Esophagus muscularis mucosa (tissue), 4 donors: ENCODE data around the gene HK1.

Experiments
- EP300 ChIP-seq: sonication (generic); formaldehyde crosslinking; IDR thresholded peaks from one replicate; pipeline ENCODE4 v1.6.1; 2017; ENCODE audit warnings: antibody characterized with exemption
- POLR2A ChIP-seq: fragments of 450-650 bp; IDR thresholded peaks from one replicate; pipeline ENCODE4 v1.6.1; 2017; ENCODE audit warnings: antibody characterized with exemption, moderate library complexity, mild to moderate bottlenecking, low read depth
- TF ChIP-seq, protein P1 (sequence below), 3 experiments: fragments of 200-600 bp in 2 of 3; fragments of 450-650 bp in 1 of 3; sonication (generic) in 2 of 3; IDR thresholded peaks; one replicate each; pipeline ENCODE4 v1.5.1; 2017 to 2019; ENCODE audit warnings: antibody characterized with exemption in 3 of 3, mild to moderate bottlenecking in 2 of 3, moderate library complexity in 1 of 3

DNA sequence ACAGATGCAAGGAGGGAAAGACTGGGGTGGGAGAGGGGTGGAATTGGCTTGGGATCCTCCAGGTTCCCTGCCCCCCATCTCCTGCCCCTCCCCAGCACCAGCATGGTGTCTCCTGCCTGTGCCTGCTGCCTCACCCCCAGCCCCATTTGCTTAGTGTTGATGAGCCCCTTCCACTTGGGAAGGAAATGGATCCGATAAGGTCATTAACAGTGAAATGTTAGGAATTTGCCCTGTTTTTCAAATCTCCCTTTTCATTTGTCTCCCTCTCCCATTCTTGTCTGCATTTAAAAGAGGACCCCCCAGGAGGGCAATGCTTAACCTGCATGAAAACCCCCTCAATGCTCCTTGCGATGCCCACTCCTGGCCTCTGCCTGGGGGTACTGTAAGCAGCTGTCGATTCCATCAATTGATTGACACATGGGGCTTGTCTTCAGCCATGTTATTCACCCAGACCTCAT is 51.5 kb downstream of the HK1 start:
- TF ChIP-seq, protein P1, sequence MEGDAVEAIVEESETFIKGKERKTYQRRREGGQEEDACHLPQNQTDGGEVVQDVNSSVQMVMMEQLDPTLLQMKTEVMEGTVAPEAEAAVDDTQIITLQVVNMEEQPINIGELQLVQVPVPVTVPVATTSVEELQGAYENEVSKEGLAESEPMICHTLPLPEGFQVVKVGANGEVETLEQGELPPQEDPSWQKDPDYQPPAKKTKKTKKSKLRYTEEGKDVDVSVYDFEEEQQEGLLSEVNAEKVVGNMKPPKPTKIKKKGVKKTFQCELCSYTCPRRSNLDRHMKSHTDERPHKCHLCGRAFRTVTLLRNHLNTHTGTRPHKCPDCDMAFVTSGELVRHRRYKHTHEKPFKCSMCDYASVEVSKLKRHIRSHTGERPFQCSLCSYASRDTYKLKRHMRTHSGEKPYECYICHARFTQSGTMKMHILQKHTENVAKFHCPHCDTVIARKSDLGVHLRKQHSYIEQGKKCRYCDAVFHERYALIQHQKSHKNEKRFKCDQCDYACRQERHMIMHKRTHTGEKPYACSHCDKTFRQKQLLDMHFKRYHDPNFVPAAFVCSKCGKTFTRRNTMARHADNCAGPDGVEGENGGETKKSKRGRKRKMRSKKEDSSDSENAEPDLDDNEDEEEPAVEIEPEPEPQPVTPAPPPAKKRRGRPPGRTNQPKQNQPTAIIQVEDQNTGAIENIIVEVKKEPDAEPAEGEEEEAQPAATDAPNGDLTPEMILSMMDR (IDR thresholded peaks at IDR 0.05) = no peak
- TF ChIP-seq POLR2A (no peak), EP300 (no peak)
